Measurements from ENCODE around the gene LRP8.

GRCh38 chr1:53266038-53266437 is 61.8 kb downstream of the LRP8 start:
- TF ChIP-seq, protein P1, sequence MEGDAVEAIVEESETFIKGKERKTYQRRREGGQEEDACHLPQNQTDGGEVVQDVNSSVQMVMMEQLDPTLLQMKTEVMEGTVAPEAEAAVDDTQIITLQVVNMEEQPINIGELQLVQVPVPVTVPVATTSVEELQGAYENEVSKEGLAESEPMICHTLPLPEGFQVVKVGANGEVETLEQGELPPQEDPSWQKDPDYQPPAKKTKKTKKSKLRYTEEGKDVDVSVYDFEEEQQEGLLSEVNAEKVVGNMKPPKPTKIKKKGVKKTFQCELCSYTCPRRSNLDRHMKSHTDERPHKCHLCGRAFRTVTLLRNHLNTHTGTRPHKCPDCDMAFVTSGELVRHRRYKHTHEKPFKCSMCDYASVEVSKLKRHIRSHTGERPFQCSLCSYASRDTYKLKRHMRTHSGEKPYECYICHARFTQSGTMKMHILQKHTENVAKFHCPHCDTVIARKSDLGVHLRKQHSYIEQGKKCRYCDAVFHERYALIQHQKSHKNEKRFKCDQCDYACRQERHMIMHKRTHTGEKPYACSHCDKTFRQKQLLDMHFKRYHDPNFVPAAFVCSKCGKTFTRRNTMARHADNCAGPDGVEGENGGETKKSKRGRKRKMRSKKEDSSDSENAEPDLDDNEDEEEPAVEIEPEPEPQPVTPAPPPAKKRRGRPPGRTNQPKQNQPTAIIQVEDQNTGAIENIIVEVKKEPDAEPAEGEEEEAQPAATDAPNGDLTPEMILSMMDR (IDR thresholded peaks at IDR 0.05 in 2 of 3, conservative IDR thresholded peaks at IDR 0.05 in 1 of 3; ENCODE audit: borderline replicate concordance in 1 of 3, insufficient read depth in 1 of 3, low read depth in 2 of 3, low read length in 2 of 3): peak; percentile 26 to 47 (median 43); a peak in 5 of 6 replicates
- TF ChIP-seq POLR2A (IDR thresholded peaks at IDR 0.05; ENCODE audit: borderline replicate concordance, extremely low read depth, insufficient read depth, insufficient read length) (no peak), CEBPB (IDR thresholded peaks at IDR 0.05; ENCODE audit: low read depth) (no peak)
- TF ChIP-seq, protein P2, sequence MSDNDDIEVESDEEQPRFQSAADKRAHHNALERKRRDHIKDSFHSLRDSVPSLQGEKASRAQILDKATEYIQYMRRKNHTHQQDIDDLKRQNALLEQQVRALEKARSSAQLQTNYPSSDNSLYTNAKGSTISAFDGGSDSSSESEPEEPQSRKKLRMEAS (IDR thresholded peaks at IDR 0.05): no peak
